SU-DHL-6 (cell line): Measurements from ENCODE around the gene PDZD4.

Experiments
- H2AFZ ChIP-seq: fragments of 200-600 bp; sonication (generic); 2 replicates; pipeline ENCODE4 v1.6.1; 2014; ENCODE audit warnings: low read depth, mild to moderate bottlenecking, moderate library complexity, mixed read lengths, antibody characterized with exemption, low read length; ENCODE audit not compliant: severe bottlenecking
- H3F3A ChIP-seq: fragments of 200-600 bp; shearing (Covaris generic); 2 replicates; pipeline ENCODE4 v1.6.0; 2016; ENCODE audit warnings: antibody characterized with exemption, mild to moderate bottlenecking; ENCODE audit not compliant: insufficient read depth
- H3K27ac ChIP-seq: fragments of 200-600 bp; sonication (generic); 2 replicates; pipeline ENCODE4 v1.5.1; 2016; ENCODE audit warnings: low read depth, mild to moderate bottlenecking, low read length, moderate library complexity, mixed read lengths
- H3K27me3 ChIP-seq: fragments of 200-600 bp; sonication (generic), shearing (Covaris generic); 2 replicates; pipeline ENCODE4 v1.6.0; 2014; ENCODE audit warnings: mild to moderate bottlenecking, low read length
- H3K36me3 ChIP-seq: fragments of 200-600 bp; sonication (generic); 2 replicates; pipeline ENCODE4 v1.6.1; 2014; ENCODE audit warnings: mild to moderate bottlenecking, low read length, mixed read lengths
- H3K4me2 ChIP-seq: fragments of 300-600, 200-600 bp; shearing (Covaris generic), sonication (generic); 2 replicates; pipeline ENCODE4 v1.6.0; 2014; ENCODE audit warnings: low read length, low read depth, mild to moderate bottlenecking; ENCODE audit not compliant: poor library complexity, severe bottlenecking
- H3K4me3 ChIP-seq: fragments of 200-600 bp; sonication (generic); 2 replicates; pipeline ENCODE4 v1.5.1; 2014; ENCODE audit warnings: antibody characterized with exemption, low read length, mild to moderate bottlenecking, mixed read lengths; ENCODE audit not compliant: insufficient read depth, poor library complexity, severe bottlenecking
- H3K79me2 ChIP-seq: fragments of 200-600 bp; sonication (generic); 2 replicates; pipeline ENCODE4 v1.6.1; 2014; ENCODE audit warnings: mild to moderate bottlenecking, low read length, moderate library complexity; ENCODE audit not compliant: insufficient read depth
- H3K9ac ChIP-seq: fragments of 200-600 bp; sonication (generic); 2 replicates; pipeline ENCODE4 v1.7.0; 2014; ENCODE audit warnings: mild to moderate bottlenecking, low read length
- H3K9me2 ChIP-seq: fragments of 200-600 bp; sonication (generic); replicated peaks from 2 replicates; pipeline ENCODE4 v1.6.1; 2014; ENCODE audit warnings: low read length; ENCODE audit not compliant: insufficient read depth
- H3K9me3 ChIP-seq: fragments of 200-600 bp; sonication (generic); 2 replicates; pipeline ENCODE4 v1.6.1; 2014; ENCODE audit warnings: low read length, mixed read lengths; ENCODE audit not compliant: insufficient read depth
- H4K20me1 ChIP-seq: fragments of 200-600 bp; sonication (generic); 2 replicates; pipeline ENCODE4 v1.6.1; 2014; ENCODE audit warnings: low read depth, mild to moderate bottlenecking, antibody characterized with exemption, low read length, moderate library complexity, mixed read lengths
- EZH2phosphoT487 ChIP-seq: fragments of 200-600 bp; sonication (generic), shearing (Covaris generic); conservative IDR thresholded peaks from 2 replicates; pipeline ENCODE4 v1.6.1; 2018; ENCODE audit warnings: mild to moderate bottlenecking, antibody characterized with exemption, low read length, moderate library complexity, mixed read lengths
- TF ChIP-seq, protein P1 (sequence below): fragments of 200-600 bp; sonication (generic); IDR thresholded peaks from one replicate; pipeline ENCODE4 v1.5.1; 2017; ENCODE audit warnings: antibody characterized with exemption, mild to moderate bottlenecking, low read length, moderate library complexity; ENCODE audit not compliant: insufficient read depth, poor library complexity, severe bottlenecking

Gene PDZD4

DNA sequence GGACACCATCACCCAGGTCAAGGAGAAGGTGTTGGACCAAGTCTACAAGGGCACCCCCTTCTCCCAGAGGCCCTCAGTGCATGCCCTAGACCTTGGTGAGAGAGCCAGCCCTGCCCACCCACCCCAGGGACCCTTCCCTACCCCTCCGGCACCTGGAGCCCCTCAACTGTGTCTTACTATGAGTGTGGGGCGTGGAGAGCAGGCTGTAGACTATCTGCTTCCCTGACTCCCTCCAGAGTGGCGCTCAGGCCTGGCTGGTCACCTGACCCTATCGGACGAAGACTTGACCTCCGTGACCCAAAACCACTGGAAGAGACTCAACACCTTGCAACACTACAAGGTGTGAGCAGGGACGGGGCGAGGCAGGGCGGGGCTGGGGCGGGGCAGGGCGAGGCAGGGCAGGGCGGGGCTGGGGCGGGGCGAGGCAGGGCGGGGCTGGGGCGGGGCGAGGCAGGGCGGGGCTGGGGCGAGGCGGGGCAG, 54.2 kb downstream of the PDZD4 start:
- H3K9me3 ChIP-seq = no peaks in the 10 kb centered on the region
- H3K79me2 ChIP-seq = no peaks in the 10 kb centered on the region
- H2AFZ ChIP-seq = no peak overlapping the region
- no peak overlapping the region for H3K9ac ChIP-seq
- H3K4me3 ChIP-seq = no peak overlapping the region
- H3K4me2 ChIP-seq = no peak overlapping the region
- no peak overlapping the region for H3K27ac ChIP-seq
- H3K36me3 ChIP-seq = no peaks in the 10 kb centered on the region
- no peaks in the 10 kb centered on the region for H3K27me3 ChIP-seq
- no peaks in the 10 kb centered on the region for H3K9me2 ChIP-seq
- H4K20me1 ChIP-seq = no peaks in the 10 kb centered on the region; the same call in 1 of the 2 replicates
- no peak for TF ChIP-seq EZH2phosphoT487
- TF ChIP-seq, protein P1, sequence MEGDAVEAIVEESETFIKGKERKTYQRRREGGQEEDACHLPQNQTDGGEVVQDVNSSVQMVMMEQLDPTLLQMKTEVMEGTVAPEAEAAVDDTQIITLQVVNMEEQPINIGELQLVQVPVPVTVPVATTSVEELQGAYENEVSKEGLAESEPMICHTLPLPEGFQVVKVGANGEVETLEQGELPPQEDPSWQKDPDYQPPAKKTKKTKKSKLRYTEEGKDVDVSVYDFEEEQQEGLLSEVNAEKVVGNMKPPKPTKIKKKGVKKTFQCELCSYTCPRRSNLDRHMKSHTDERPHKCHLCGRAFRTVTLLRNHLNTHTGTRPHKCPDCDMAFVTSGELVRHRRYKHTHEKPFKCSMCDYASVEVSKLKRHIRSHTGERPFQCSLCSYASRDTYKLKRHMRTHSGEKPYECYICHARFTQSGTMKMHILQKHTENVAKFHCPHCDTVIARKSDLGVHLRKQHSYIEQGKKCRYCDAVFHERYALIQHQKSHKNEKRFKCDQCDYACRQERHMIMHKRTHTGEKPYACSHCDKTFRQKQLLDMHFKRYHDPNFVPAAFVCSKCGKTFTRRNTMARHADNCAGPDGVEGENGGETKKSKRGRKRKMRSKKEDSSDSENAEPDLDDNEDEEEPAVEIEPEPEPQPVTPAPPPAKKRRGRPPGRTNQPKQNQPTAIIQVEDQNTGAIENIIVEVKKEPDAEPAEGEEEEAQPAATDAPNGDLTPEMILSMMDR = no peak
- H3F3A ChIP-seq = no peaks in the 10 kb centered on the region

DNA sequence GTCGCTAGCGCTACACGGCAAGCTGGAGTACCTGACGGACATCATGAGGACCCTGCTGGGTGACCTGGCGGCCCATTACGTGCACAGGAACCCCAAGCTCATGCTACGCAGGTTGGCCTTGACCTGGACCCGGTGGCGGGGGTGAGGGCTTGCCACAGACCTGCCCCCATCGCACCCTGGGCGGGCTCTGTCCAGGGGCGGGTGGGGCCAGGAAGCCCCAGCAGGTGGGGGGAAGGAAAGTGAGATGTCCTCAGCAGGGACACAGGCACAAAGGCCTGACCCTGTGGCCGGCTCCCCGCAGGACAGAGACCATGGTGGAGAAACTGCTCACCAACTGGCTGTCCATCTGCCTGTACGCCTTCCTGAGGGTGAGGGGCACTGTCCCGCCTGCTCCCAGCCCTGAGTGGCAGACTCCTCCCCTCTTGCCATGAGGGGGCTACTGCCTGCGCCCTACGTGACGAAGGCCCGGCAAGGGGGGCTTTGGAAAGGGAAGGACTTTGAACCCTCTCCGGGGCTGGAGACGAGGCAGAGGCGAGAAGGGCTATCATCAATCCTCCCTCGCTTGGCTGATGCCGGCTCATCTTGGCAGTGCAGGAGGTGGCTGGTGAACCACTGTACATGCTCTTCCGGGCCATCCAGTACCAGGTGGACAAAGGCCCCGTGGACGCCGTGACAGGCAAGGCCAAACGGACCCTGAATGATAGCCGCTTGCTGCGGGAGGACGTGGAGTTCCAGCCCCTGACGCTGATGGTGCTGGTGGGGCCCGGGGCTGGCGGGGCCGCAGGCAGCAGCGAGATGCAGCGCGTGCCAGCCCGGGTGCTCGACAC, 54.8 kb downstream of the PDZD4 start:
- Histone ChIP-seq H2AFZ (no peak overlapping the region), H3K4me2 (no peak overlapping the region), H3K27me3 (no peaks in the 10 kb centered on the region), H4K20me1 (no peaks in the 10 kb centered on the region; the same call in 1 of the 2 replicates), H3K4me3 (no peak overlapping the region), H3K36me3 (no peaks in the 10 kb centered on the region), H3F3A (no peaks in the 10 kb centered on the region), H3K79me2 (no peaks in the 10 kb centered on the region), H3K9me2 (no peaks in the 10 kb centered on the region), H3K9ac (no peak overlapping the region), H3K27ac (no peak overlapping the region), H3K9me3 (no peaks in the 10 kb centered on the region)
- TF ChIP-seq, protein P1 = no peak
- no peak for TF ChIP-seq EZH2phosphoT487

DNA sequence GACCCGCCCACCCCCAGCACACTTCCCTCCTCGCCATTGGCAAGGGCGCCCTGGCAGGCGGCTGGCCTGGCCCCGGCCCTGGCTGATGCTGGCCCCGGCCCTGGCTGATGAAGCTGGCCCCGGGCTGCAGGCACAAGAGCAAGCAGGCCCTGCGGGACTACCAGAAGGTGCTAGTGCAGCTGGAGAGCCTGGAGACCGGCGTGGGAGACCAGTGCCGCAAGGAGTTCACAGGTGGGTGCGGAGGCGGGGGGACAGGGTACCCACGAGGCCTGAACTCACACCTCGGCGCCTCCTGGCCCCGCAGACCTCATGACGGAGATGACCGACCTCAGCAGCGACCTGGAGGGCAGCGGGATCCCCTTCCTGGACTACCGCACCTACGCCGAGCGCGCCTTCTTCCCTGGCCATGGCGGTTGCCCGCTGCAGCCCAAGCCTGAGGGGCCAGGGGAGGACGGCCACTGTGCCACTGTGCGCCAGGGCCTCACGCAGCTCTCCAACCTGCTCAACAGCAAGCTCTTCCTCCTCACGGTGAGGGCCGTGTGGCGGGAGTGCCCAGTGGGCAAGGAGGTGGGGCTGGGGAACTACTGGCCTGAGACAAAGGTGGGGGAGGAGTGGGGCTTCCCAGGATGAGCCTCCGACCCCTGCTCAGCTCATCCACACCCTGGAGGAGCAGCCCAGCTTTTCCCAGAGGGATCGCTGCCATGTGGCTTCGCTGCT, 55.6 kb downstream of the PDZD4 start:
- H3K4me2 ChIP-seq = no peak overlapping the region
- no peaks in the 10 kb centered on the region for H4K20me1 ChIP-seq
- H2AFZ ChIP-seq = no peak overlapping the region
- no peaks in the 10 kb centered on the region for H3K9me3 ChIP-seq
- H3K36me3 ChIP-seq = no peaks in the 10 kb centered on the region
- no peaks in the 10 kb centered on the region for H3K27me3 ChIP-seq
- H3K27ac ChIP-seq = no peak overlapping the region
- no peak overlapping the region for H3K4me3 ChIP-seq
- H3F3A ChIP-seq = no peaks in the 10 kb centered on the region
- no peak for TF ChIP-seq EZH2phosphoT487
- TF ChIP-seq, protein P1 = no peak
- no peaks in the 10 kb centered on the region for H3K79me2 ChIP-seq
- no peaks in the 10 kb centered on the region for H3K9me2 ChIP-seq
- H3K9ac ChIP-seq = no peak overlapping the region
